Measurements from ENCODE around the gene ZBED3.
"Not testable (repeated sequence)": the region's sequence is repeated elsewhere in the genome, so short reads cannot be mapped to it uniquely, and the experiment has no call there.

The ZBED3 gene, protein sequence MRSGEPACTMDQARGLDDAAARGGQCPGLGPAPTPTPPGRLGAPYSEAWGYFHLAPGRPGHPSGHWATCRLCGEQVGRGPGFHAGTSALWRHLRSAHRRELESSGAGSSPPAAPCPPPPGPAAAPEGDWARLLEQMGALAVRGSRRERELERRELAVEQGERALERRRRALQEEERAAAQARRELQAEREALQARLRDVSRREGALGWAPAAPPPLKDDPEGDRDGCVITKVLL

DNA sequence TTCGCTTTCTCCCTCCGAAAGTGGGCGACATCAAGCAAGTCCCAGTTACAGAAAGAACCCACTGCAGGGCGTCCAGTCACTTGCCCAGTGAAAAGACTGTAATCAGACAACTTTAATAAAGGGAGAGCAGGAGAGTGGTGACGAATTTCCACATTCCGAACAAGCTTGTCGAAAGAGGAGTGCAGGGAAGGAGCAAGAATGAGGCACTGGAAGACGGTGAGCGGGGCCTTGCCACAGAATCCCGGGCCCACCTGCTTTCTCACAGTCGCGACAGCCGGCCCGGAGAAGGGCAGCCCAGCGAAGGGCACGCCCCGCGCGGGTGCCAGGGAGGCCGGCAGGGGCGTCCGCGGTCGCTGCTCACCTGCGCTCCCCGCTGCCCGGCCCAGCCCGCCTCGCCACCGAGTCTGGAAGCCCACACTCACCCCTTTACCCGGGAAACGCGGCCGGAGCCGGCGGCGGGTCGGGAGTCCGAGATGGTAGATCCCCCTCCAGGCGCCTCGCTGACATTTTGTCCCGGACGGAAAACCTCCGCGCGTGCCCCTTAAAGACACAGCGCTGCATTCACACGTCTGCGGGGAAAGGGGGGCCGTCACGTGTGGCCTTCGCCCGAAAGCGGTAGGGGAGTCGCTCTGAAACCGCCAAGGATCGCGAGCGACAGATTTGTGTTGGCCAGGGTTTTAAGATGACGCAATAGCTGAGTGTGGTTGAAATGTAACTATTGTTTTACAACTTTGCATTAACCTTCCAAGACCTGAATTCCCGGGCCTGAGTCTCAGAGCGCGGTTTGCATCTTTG lies at the start of gene ZBED3:
Gene ZBED3, minus strand, starts transcription at position 597 of the 795 bp plus-strand sequence. CDS start 9,407 bp downstream, outside the sequence.
- peak; percentile 17 for DNase-seq

DNA sequence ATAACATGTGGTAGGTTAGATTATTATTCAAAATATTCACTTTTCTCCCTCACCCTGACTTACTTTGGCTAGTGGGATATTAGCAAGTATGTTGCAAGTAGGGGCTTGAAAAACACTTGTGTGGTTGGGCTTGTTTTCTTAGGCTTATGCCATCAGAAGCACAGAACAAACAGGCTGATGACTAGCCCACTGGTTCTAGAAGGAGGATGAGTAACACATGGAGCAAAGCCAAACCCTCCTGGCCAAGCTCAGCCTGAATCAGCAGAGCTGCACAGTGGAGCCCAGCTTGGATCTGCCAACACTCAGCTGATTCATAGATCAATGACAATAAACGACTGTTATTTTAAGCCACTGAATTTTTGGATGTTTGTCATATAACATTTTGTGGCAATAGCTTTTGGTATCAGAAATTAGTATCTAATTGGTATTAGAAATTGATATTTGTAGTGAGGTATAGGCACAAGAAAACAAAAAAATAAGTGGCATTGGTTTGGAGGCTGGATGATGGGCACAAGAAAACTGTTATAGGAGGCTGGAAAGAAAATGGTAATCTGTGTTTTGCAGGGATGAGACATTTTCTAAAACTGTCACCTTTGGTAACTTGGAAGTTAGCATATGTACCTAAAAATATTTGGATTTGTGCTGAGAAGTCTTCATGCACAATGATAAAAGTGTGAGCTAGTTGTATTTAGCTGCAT lies 46.1 kb upstream of the ZBED3 start:
- no peak for DNase-seq

DNA sequence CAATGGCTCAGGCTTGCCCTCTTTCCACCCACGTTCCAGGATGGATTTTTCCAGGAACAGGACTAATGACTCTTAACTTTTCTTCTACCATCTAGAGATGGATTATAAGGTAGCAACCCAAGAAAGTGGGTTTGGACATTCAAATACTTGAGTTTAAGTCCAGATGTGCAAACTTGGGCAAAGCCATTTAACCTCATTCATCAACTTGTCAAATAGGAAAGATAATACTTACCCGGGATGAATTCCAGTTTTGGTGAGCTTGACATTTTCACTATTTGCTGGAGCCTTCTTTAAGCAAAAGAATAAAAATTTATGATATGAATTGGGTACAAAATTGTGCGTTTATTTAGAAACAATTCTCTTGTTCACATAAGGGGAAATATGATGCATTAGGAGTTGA lies 44.3 kb upstream of the ZBED3 start:
- DNase-seq = no peak

DNA sequence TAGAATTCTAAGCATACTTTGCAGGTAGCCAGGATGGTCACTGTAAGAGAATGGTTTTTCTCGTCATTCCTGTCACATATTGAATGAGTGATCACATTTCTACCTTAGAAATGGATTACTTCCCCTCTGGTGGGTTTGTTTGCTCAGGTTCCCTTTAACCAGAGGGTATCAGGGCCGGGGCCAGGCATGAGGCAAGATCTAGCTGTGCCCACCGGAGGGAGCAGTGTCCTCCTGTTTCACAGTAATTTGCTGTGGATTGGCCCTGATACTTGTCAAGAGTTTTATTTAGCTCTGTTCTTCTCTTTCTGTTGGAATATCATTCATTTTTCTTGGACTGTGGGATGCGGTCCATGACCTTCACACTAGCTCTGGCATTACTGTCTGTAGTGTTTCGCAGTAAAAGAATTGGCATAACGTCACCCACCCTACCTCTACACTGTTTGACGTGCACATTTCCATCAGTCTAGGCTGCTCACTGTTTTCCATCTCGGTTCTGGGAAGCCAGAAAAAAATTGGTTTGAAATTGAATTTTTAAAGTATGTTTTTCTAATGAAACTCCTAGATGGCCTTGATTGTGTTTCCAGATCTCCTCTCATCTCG lies 42.4 kb upstream of the ZBED3 start:
- DNase-seq = no peak

DNA sequence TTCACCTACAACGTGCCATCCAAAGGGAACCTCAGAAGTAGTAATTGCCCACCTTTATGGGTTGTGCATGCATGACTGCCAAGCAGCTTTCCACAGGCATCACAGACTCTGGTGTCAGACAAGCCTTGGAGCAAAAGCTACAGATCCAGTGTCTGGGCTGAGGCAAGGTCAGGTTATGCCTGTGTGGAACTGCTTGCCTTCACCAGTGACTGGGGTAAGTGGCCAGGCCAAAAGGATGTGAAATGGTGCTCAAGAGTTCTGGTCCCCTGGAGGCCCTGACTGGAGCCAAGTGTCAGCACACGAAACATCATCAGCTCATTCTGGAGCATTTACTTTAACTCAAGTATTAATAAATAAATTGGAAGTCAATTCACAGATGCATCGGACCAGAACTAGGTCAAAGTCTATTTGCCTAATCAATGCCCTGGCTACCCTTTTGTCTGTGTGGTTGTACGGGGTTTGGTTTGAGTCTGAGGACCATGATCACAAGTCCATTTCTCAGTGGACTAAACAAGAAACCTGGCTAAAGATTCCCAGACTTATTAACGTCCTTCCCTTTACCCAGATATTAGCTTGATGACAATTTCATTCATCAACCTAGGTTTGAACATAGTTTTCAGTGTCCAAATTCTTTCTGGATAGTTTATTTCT lies 41.5 kb upstream of the ZBED3 start:
- DNase-seq = no peak

DNA sequence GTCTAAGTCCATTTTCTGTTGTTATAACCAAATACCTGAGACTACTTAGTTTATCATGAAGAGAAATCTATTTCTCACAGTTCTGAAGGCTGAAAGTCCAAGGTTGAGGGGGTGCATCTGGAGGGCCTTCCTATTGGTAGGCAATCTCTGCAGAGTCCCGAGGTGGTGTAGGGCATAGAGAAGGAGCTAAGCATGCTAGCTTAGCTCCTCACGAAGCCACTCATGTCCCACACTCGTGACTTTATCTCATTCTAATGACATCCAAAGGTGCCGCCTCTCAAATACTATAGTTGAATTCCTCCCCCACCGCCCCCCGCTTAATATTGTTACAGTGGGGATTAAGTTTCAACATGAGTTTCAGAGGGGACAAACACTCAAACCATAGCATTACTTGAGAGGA lies 36.0 kb upstream of the ZBED3 start:
- no peak for DNase-seq

DNA sequence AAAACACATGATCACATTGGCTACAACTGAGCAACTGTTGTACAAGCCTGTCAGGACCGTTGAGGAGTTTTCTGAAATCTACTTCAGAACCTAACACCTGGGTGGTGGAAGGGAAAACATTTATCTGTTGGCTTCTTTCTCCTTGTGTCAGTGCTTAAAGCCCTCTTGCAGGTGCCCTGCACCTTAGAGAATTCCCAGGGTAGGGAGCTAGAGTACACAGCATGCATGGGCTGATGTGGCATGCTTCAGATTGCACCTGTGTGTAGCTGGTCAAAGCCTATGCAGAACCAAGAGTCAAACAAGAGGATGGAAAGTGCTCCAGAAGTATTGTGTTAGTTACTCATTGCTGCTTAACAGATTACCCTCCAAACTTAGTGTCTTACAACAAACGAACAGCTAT lies 33.6 kb upstream of the ZBED3 start:
- no peak for DNase-seq

DNA sequence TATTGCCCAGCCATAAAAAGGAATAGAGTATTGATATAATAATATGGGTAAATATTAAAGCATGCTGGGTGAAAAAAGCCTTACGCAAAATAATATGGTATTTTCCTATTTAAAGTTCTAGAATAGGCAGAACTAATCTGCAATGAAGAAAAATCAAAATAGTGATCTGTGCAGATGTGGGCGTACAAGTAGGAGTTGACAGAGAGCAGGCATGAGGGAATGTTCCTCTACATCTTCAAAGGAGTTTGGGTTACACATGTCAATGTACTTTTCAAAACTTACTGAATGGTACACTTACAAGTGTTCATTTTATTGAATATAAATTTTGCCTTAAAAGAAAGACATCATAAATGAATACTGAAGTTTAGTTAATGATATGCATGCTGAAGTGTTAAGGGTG lies 33.0 kb upstream of the ZBED3 start:
- no peak for DNase-seq

DNA sequence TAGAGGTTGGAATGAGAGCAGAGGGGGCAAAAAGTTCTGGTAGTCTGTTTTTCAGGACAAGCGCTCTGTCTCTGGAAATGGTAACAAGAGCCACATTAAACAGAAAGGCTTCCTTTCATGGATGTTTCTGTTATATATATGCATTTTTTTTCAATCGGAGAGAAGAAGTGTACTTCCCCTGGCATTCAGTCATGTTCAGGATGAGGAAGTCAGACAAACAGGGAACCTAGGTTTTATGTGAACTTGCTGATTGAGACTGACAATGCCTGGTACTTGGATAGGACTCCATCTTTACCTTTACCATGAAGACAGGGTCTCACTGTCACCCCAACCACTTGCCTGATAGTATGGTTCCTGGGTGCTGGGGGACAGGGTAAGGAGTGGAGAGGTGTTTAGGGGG lies 30.1 kb upstream of the ZBED3 start:
- DNase-seq = no peak

DNA sequence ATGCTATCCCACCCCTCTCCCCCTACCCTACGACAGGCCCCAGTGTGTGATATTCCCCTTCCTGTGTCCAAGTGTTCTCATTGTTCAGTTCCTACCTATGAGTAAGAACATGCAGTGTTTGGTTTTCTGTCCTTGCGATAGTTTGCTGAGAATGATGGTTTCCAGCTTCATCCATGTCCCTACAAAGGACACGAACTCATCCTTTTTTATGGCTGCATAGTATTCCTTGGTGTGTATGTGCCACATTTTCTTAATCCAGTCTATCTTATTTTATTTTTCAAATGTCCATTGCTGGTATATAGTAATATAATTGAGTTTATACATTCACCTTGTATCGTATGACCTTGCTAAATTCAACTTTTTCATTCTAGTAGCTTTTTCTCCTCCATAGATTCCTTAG lies 19.9 kb upstream of the ZBED3 start:
- DNase-seq = not testable (repeated sequence)

DNA sequence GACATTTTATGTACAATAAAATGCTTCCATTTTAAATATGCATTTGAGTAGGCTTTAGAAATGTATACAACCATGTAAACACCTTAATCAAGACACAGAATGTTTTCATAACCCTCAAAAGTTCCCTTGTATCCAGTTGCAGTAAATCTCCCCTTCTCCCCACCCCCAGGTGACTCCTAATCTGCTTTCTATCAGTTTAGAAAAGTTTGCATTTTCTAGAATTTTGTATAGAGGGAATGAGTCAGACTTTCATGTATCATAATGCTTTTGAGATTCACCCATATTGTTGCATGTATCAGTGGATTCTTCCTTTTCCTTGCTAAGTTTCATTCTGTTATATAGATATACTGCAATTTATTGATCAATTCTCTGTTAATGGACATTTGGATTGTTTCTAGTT lies 17.7 kb upstream of the ZBED3 start:
- DNase-seq = no peak

DNA sequence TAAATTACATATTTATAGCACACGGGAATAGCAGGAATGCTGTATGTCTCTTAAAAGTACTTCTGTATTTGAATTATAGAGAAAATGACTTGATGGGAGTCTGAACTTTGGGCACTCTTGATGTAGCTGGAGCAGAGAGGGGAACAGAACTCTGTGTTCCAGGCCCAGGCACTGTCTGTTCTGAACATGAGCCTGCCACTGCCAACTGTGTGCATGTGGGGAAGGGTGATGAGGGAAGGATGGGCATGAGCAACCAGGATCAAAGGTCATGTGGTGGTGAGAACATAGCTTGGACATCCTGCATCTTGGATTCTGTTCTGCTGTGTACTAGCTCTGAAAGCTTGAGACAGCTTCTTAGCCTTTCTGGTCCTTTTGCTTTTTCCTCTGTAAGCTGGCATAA lies 16.4 kb upstream of the ZBED3 start:
- DNase-seq = no peak

DNA sequence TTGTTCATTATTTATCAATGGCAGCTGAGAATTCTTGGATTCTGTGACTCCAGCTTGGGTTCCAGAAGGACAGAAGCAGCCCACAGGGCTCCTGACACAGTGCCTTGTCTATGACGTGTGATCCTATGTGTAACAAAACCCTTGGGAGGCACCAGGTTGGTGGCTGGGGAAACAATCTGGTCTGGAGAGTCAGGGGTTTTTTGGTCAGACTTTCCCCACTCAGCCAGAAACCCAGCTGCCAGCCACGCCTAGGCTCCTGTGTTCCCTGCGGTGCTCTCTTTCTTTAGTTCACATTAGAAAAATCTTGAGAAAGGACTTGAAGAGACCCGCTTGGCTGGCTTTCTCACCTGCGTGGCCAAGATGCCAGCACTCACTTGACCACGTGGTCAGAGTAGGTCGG lies 15.5 kb upstream of the ZBED3 start:
- DNase-seq = no peak

DNA sequence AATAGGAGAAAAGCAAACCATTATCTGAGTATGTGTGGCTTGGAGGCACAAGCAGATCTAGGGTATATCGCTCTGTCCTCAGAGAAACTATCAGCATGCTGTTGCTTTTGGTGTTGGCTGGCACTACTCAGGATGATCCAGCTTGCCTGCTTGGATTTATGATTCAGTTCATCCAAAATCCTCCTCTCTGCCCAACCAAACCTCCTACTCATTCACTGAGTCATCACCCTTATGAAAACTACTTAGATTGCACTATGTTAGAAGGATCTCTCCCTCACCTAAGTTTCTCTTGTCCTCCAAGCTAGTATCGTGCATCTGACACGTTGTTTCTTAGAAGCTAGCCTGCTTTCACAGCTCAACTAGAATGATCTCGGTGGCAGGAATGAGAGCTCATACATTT lies 14.2 kb upstream of the ZBED3 start:
- DNase-seq = no peak

DNA sequence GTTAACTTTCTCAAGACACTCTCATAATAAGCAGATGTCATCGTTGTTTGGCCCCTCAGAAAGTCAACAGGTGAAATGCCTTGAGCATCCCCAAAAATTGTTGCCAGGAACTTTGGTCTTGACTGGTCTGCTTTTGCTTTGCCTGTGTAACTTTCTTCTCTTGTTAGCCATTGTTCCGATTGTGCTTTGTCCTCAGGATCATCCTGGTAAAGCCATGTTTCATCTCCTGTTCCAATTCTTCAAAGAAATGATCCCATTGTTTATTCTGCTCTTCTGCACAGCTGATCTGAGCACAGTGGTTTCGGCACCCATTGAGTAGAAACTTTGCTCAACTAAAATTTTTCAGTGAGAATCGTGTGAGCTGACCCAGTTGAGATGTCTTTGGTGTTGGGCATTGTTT lies 8.1 kb upstream of the ZBED3 start:
- no peak for DNase-seq

DNA sequence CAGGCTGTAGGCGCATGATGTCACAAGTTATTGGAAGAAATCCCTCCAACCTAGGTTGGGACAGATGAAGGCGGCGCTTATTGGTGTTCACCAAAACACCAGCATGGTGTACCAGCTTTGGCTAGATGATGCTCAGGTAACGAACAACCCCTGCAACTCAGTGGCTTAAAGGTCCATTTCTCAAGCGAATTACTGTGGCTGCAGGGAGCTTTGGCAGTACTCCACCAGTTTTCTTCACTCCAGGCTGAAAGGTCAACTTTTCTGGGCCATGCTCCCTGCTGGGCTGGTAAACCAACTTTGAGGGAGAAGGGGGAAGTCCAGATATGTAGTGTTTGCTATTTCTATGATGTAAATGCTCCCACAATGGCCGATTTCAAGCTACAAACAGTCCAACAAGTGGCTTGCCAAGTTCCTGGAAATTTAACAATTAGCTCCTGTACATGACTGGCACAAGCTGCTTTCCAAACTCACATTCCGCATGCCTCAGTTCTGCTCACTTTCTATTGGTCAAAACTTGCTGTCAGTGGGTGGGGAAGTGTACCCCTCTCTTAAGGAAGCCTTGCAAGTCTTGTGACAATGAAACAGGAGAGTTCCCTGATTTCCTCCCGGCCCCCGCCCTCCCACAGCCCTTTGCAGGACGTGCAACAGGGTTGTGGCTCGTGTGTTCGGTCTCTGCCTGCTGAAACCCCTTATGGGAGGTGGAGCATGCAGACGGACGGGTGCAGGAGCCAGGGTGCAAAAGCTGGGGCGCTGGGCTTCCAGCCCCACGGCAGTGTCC lies 588 bp upstream of the ZBED3 start:
- no peak for DNase-seq

DNA sequence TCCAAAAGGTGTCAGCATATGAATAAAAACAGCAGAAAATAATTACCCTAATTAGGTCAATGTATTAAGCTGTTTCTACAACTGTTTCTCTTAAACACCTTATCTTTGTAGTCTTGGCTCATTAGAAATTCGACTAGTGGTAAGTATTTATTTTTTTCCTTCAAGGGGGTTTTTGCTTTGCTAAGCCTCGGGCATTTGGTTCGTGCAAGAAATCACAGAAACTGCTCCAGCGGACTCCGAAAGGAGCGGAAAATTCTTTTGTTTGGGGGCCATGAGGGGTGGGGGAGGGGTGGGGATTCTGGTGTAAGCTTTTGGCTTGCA lies 757 bp downstream of the ZBED3 start:
- no peak for DNase-seq

DNA sequence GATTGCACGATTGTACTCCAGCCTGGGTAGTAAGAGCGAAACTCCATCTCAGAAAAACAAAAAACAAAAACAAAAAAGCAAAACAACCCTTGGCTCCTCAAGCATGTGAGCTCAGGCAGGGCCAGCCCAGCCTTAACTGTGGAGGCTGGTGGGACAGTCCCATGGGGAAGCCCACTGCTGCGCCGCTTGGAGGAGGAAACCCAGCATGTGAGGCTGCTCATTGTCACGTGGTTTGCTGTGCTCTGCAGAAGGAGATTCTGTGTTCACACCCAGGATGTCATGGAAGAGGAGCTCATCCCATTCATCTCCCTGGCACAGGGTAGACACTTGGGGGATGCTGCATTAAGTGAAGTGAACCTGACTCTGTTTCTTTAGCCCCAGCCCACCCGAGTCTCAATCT lies 4.0 kb downstream of the ZBED3 start:
- DNase-seq = no peak

DNA sequence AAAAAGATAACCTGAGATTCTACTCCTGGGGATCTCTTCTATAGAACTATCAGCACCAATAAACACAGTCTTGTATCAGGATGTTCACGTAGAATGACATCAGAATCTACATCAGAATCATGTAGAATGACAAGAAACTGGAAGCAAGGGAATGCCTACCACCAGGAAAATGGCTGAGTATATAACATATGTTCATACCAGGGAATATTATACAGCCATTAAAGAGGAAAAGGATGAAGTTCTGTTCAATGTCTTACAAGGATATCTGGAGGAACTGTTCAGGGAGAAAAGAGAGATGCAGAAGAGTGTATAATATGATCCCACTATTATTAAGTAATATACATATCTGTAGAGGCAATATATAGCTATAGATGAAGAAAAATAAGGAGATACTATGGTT lies 4.8 kb downstream of the ZBED3 start:
- no peak for DNase-seq

DNA sequence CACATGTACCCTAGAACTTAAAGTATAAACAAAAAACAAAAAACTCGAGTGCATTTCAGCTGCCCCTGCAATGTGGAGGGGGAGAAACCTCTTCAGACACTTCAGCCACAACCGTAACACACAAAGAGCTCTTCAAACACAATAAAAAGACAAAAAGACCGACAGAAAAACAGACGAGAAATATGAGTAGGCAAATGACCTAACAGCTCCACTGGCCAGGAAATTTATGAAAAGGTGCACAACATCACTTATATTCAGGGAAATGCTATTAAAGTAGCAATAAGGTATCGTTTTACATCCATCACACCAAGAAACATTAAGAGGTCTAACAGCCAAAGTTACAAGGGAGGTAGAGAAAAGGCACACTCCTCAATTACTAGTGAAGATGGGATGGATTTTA lies 6.2 kb downstream of the ZBED3 start:
- no peak for DNase-seq

DNA sequence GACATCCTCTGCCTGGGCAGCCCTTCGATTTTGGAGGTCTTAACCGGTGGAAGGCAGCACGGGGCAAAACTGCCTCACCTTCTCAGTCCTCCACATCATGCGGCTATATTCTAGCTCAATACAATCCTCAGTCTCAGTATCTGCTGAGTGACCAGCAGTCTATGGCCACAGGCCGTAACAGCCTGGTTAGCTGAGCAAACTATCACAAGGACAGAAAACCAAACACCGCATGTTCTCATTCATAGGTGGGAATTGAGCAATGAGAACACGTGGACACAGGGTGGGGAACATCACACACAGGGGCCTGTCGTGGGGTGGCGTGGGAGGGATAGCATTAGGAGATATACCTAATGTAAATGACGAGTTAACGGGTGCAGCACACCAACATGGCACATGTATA lies 6.6 kb downstream of the ZBED3 start:
- DNase-seq = not testable (repeated sequence)

DNA sequence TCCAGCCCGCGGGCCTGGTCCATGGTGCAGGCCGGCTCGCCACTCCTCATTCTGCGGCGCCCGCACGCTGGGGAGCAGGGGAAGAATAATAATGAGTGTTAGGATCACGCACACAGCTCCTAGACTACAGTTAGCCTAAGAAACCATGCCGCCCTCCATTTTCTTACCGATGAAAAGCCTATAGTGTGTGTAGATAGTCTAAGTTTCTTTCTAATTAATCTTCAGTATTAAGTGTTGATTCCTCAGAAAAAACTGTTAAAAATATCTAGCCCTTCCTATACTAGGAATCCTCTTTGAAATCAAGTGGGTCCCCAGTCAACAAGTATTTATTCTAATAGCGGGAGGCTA lies 9.3 kb downstream of the ZBED3 start:
- DNase-seq = no peak

Data from NCI-H1436 treated with DMSO at 0.1 percent for 48 hours (cell line).